Activated T-cell treated with anti-CD3 and anti-CD28 coated beads, Interleukin-2, amount 50 U/mL, for 24 hours (primary cell): ENCODE data around the gene CASD1.

ENCODE experiments used
- DNase-seq: peaks from one replicate; pipeline ENCODE4 v3.0.0-alpha.2; 2020
- H3K27ac Mint-ChIP-seq: 2 replicates; pipeline ENCODE4 v1.8.0; 2020; ENCODE audit warnings: mild to moderate bottlenecking, mixed read lengths
- H3K27me3 Mint-ChIP-seq: 2 replicates; pipeline ENCODE4 v1.8.0; 2020; ENCODE audit warnings: mixed read lengths
- H3K36me3 Mint-ChIP-seq: 2 replicates; pipeline ENCODE4 v1.8.0; 2020; ENCODE audit warnings: low read depth, mixed read lengths
- H3K4me1 Mint-ChIP-seq: 2 replicates; pipeline ENCODE4 v1.8.0; 2020; ENCODE audit warnings: low read depth, mixed read lengths
- H3K4me3 Mint-ChIP-seq: 2 replicates; pipeline ENCODE4 v1.8.0; 2020; ENCODE audit warnings: mild to moderate bottlenecking, moderate library complexity, mixed read lengths
- H3K9me3 Mint-ChIP-seq: 2 replicates; pipeline ENCODE4 v1.8.0; 2020; ENCODE audit warnings: mixed read lengths

Gene CASD1

GRCh38 chr7:94547126-94547525 lies 37.5 kb downstream of the CASD1 start:
- Mint-ChIP-seq H3K36me3 (peaks cover 48% of the 10 kb centered on the region), H3K9me3 (no peaks in the 10 kb centered on the region), H3K27ac (no peak overlapping the region), H3K4me1 (no peaks in the 10 kb centered on the region), H3K27me3 (no peaks in the 10 kb centered on the region), H3K4me3 (no peak overlapping the region)
- DNase-seq = no peak

DNA sequence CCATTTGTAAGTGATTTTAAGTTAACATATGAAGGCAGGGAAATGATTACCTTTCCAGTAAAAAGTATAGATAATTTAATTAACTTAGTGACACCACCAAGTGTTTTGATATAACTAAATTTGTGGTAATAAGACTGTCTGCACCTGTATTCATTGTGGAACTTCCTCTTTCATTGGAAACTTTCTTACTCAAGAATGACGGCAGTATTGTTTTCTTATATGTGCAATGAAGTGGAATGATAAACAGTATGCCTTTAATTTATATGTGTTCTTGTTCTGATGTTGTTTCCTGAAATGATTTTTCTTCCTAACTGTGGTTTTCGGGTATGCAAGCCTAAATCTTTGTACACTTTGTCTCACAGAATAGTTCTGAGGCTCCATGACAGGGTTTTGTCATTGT lies 46.4 kb downstream of the CASD1 start:
- H3K27ac Mint-ChIP-seq = no peak overlapping the region
- H3K9me3 Mint-ChIP-seq = no peaks in the 10 kb centered on the region
- no peaks in the 10 kb centered on the region for H3K27me3 Mint-ChIP-seq
- no peak overlapping the region for H3K4me3 Mint-ChIP-seq
- no peak for DNase-seq
- H3K36me3 Mint-ChIP-seq = peaks cover 65% of the 10 kb centered on the region
- H3K4me1 Mint-ChIP-seq = no peaks in the 10 kb centered on the region

GRCh38 chr7:94557215-94557614 lies 47.6 kb downstream of the CASD1 start:
- H3K36me3 Mint-ChIP-seq = peaks cover 60% of the 10 kb centered on the region
- H3K4me1 Mint-ChIP-seq = no peaks in the 10 kb centered on the region
- H3K9me3 Mint-ChIP-seq = no peaks in the 10 kb centered on the region
- DNase-seq = no peak
- H3K4me3 Mint-ChIP-seq = no peak overlapping the region
- H3K27ac Mint-ChIP-seq = no peak overlapping the region
- H3K27me3 Mint-ChIP-seq = no peaks in the 10 kb centered on the region

DNA sequence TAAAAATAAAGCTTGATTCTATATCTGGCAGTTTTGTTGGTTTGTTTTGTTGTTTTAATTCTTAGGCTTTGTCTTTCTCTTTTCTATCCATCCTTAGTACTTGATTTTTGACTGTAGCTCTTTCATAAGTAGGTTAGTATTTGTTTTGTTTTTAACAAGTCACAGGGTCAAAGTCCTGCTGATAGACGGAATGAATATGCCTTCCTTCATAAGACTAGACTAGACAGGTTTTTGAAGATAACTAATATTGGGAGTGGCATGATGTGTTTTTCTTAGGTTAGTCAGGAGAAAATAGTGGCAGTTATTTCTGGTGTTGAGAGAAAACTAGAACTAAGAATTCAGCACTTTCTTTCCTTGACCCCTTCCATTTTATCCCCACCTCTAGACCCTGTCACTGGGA lies 50.4 kb downstream of the CASD1 start:
- Mint-ChIP-seq H3K9me3 (no peaks in the 10 kb centered on the region), H3K36me3 (peaks cover 47% of the 10 kb centered on the region), H3K27me3 (no peaks in the 10 kb centered on the region), H3K4me3 (no peak overlapping the region), H3K27ac (no peak overlapping the region), H3K4me1 (no peaks in the 10 kb centered on the region)
- no peak for DNase-seq

DNA sequence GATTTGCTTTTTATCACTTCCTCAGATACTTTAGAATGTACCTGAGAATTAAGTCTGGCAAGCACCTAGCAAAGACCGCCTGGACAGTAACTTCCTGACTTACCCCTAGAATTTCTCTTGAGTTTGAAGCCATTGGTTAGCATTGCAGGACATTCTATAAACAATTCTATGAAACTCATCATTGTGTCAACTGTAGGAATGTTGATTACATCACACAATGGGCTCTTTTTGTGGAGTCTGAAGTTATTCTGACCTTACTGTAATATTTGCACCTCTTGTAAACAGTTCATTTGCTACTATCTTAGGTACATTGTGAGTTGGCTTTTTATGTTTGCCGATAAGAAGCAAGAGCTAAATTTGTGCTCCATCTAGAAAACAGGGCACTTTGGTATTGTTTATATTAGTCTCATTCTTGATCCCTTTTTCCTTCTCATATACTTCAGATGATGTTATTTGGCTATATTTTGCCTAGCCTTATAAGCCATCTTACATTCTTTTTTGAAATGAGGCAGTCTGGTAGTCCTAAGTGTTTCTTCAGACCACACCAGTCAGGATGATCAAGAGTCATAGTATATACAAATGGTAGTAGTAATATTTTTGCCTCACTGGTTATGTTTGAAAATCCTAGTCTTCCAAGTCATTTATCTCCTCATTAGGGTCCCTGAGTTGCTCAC lies 52.4 kb downstream of the CASD1 start:
- peaks cover 28% of the 10 kb centered on the region for H3K36me3 Mint-ChIP-seq
- no peaks in the 10 kb centered on the region for H3K9me3 Mint-ChIP-seq
- no peaks in the 10 kb centered on the region for H3K27me3 Mint-ChIP-seq
- no peak for DNase-seq
- H3K4me3 Mint-ChIP-seq = no peak overlapping the region
- no peak overlapping the region for H3K27ac Mint-ChIP-seq
- H3K4me1 Mint-ChIP-seq = no peaks in the 10 kb centered on the region

DNA sequence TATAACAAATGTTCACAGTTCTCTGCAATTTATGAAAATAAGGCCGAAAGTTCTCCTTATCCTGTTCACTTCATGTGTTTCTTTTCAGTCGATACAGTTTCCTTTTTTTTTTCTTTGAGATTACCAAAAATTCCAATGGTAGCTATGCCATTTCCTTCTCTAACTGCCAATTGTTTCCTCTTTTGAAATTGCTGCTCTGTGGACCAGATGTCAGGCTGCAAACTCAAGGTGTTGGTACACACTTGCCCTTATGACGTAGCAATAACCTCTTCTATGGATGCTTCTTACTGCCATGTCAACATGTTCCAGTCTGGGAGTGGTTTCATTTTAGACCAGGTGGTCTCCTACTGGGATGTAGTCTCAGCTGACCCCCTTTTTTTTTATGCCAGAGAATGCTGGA lies 52.9 kb downstream of the CASD1 start:
- Mint-ChIP-seq H3K9me3 (no peaks in the 10 kb centered on the region), H3K4me3 (no peak overlapping the region), H3K36me3 (peaks cover 23% of the 10 kb centered on the region), H3K27ac (no peak overlapping the region), H3K27me3 (no peaks in the 10 kb centered on the region), H3K4me1 (no peaks in the 10 kb centered on the region)
- DNase-seq = no peak

DNA sequence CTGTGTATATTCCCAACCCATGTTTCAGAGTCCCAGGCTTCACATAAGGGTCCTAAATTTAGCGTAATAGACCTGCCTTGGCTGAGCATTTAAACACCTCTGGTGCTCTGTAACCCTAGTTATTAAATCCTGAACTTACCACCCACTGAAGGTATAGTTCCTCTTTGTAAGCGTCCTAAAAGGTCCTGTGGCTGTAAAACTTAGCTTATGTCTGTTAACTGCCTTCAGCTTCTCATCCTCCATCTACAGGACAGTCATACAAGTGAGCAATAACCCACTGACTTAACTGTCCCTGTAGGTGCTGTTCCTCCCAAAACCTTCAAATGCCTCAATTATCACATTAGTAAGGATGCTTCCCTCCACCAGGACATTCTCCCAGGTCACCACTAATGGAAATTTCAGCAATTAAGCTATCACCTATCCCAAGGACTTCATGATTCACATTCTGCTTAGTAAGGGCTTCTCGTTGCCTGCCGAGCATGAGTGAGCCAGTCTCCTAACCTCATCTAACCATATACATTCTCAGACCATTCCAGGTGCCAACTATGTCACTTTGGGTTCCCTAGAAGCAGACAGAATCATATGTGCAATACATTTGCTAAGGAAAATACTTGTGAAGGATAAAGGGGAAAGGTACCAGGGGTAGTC lies 55.8 kb downstream of the CASD1 start:
- H3K27ac Mint-ChIP-seq = no peak overlapping the region
- no peaks in the 10 kb centered on the region for H3K27me3 Mint-ChIP-seq
- peaks cover 6% of the 10 kb centered on the region for H3K9me3 Mint-ChIP-seq
- peaks cover 26% of the 10 kb centered on the region for H3K36me3 Mint-ChIP-seq
- no peaks in the 10 kb centered on the region for H3K4me1 Mint-ChIP-seq
- DNase-seq = no peak
- H3K4me3 Mint-ChIP-seq = no peak overlapping the region

DNA sequence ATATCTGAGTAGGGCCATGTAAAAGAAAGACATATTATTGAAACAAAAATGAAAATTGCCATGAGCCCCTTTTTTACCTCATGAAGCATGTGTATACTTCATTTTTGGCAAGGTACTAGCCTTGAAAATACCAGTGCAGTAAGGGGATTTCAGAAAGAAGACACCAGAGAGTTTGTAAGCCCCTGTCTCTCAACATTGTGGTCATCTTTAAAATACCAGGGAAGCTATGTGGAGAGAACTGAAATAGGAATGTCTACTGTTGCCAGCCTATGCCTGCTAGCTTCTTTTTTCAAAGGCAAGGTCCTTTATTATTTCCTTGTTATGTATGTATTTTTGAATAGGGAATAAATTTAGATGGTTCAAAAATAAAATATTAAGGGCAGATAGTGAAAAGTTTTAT lies 57.8 kb downstream of the CASD1 start:
- H3K36me3 Mint-ChIP-seq = peaks cover 43% of the 10 kb centered on the region
- H3K4me1 Mint-ChIP-seq = no peaks in the 10 kb centered on the region
- H3K4me3 Mint-ChIP-seq = no peak overlapping the region
- no peak for DNase-seq
- no peak overlapping the region for H3K27ac Mint-ChIP-seq
- H3K27me3 Mint-ChIP-seq = no peaks in the 10 kb centered on the region
- peaks cover 6% of the 10 kb centered on the region for H3K9me3 Mint-ChIP-seq

GRCh38 chr7:94571816-94572215 lies 62.2 kb downstream of the CASD1 start:
- Mint-ChIP-seq H3K36me3 (peaks cover 81% of the 10 kb centered on the region), H3K4me3 (no peak overlapping the region), H3K4me1 (no peaks in the 10 kb centered on the region), H3K27me3 (no peaks in the 10 kb centered on the region), H3K9me3 (peaks cover 29% of the 10 kb centered on the region), H3K27ac (no peak overlapping the region)
- DNase-seq = no peak

DNA sequence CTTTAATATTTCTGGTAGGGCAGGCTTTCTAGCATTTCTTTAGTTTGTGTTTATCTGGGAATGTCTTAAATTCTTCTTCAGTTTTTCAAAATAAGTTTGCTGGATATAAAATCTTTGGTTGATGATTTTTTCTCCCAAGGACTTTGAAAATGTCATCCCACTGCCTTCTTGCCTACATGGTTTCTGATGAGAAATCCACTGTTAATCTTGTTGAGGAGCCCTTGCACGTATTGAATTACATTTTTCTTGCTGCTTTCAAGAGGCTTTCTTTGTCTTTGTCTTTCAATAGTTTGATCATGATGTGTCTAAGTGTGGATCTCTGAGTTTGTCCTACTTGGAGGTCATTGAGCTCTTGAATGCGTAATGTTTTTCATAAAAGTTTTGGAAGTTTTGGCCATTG lies 66.0 kb downstream of the CASD1 start:
- Mint-ChIP-seq H3K27ac (no peak overlapping the region), H3K36me3 (peaks cover 94% of the 10 kb centered on the region), H3K27me3 (no peaks in the 10 kb centered on the region), H3K4me1 (peaks cover 5% of the 10 kb centered on the region), H3K9me3 (peaks cover 23% of the 10 kb centered on the region), H3K4me3 (no peak overlapping the region)
- DNase-seq = no peak

GRCh38 chr7:94576316-94576715 lies 66.7 kb downstream of the CASD1 start:
- no peak for DNase-seq
- H3K36me3 Mint-ChIP-seq = peaks cover 88% of the 10 kb centered on the region
- H3K4me3 Mint-ChIP-seq = no peak overlapping the region
- H3K4me1 Mint-ChIP-seq = peaks cover 5% of the 10 kb centered on the region
- no peaks in the 10 kb centered on the region for H3K27me3 Mint-ChIP-seq
- H3K9me3 Mint-ChIP-seq = peaks cover 23% of the 10 kb centered on the region
- no peak overlapping the region for H3K27ac Mint-ChIP-seq

- no peak overlapping the region for H3K4me3 Mint-ChIP-seq
- no peak overlapping the region for H3K27ac Mint-ChIP-seq
- H3K9me3 Mint-ChIP-seq = peaks cover 23% of the 10 kb centered on the region
- peaks cover 78% of the 10 kb centered on the region for H3K36me3 Mint-ChIP-seq
- peaks cover 5% of the 10 kb centered on the region for H3K4me1 Mint-ChIP-seq
- H3K27me3 Mint-ChIP-seq = no peaks in the 10 kb centered on the region
- no peak for DNase-seq
These were observed 67.7 kb downstream of the CASD1 start for GRCh38 chr7:94577357-94577756.

DNA sequence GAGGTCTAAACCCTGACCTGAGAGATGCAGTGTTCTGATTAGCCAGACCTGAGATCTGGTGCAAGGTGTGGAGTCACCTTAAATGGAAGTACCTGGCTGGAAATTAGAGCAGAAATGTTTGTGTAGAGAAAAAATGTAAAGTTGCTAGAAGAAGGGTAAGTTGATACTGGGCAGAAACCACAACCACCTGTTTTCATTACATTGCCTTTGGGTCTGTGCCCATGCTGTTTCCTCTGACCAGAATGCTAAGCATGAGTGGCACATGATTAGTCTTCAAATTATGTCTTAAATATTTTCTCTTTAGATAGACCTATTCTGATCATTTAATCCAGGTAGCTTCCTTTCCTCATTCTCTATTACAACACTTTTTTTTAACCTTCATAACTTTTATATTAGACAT lies 69.0 kb downstream of the CASD1 start:
- H3K4me3 Mint-ChIP-seq = no peak overlapping the region
- DNase-seq = no peak
- peaks cover 5% of the 10 kb centered on the region for H3K4me1 Mint-ChIP-seq
- no peaks in the 10 kb centered on the region for H3K27me3 Mint-ChIP-seq
- peaks cover 65% of the 10 kb centered on the region for H3K36me3 Mint-ChIP-seq
- H3K27ac Mint-ChIP-seq = no peak overlapping the region
- H3K9me3 Mint-ChIP-seq = peaks cover 19% of the 10 kb centered on the region

DNA sequence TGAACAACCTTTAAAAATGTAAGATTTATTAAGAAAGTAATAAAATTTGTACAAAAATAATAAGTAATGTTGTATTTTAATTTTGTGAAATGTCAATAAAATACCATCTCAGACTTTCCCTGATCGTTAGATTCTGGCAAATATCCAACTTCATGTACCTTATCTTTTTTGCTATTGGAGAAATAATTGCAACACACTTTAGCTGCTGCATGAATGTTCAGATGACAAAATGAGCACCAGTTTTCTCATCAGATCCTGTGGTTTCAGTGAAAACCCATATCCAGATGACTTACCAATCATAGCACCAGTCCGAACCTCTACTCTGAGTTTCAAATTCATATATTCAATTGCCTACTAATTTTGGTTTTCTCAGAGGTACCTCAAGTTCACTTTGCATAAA lies 69.9 kb downstream of the CASD1 start:
- no peak for DNase-seq
- no peaks in the 10 kb centered on the region for H3K27me3 Mint-ChIP-seq
- H3K27ac Mint-ChIP-seq = no peak overlapping the region
- no peak overlapping the region for H3K4me3 Mint-ChIP-seq
- peaks cover 12% of the 10 kb centered on the region for H3K9me3 Mint-ChIP-seq
- peaks cover 5% of the 10 kb centered on the region for H3K4me1 Mint-ChIP-seq
- H3K36me3 Mint-ChIP-seq = peaks cover 57% of the 10 kb centered on the region

- peaks cover 5% of the 10 kb centered on the region for H3K9me3 Mint-ChIP-seq
- no peak overlapping the region for H3K4me3 Mint-ChIP-seq
- no peak overlapping the region for H3K27ac Mint-ChIP-seq
- H3K27me3 Mint-ChIP-seq = no peaks in the 10 kb centered on the region
- H3K4me1 Mint-ChIP-seq = peaks cover 5% of the 10 kb centered on the region
- peaks cover 47% of the 10 kb centered on the region for H3K36me3 Mint-ChIP-seq
- no peak for DNase-seq
These were observed 71.0 kb downstream of the CASD1 start for GRCh38 chr7:94580601-94581000.
